ENCODE measurements around the gene GRK5.

DNA sequence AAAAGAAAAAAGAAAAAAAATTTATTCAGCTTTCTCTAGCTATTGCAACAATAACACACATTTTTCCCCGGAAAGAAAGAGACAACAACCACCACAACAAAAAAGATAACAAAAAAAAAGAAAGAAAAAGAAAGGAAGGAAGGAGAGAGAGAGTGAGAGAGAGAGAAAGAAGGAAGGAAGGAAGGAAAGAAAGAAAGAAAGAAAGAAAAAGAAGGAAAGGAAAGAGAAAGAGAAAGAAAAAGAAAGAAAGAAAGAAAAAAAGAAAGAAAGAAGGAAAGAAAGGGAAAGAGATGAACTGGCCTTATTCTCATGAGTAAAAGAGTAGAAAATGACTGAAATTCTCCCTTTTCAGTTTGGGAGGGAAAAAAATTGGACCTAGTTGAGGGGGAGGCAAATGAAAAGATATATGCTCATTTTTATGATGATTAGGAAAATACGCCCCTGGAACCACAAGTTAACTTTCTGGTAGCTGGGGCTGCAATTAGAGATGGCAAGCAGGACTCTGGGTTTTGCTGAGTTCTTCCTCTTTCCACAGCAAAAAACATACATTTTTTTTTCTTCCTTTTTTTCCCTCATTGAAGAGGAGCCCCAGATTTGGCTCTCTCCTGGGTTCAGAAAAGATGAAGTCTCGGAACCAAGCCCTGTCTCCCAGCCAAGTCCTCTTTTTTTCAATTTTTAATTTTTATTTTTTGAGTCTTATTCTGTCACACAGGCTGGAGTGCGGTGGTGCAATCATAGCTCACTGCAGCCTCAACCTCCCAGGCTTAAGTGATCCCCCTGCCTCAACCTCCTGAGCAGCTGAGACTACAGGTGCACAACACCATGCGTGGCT is 16.2 kb upstream of the GRK5 start:
- TF ChIP-seq, protein P1, sequence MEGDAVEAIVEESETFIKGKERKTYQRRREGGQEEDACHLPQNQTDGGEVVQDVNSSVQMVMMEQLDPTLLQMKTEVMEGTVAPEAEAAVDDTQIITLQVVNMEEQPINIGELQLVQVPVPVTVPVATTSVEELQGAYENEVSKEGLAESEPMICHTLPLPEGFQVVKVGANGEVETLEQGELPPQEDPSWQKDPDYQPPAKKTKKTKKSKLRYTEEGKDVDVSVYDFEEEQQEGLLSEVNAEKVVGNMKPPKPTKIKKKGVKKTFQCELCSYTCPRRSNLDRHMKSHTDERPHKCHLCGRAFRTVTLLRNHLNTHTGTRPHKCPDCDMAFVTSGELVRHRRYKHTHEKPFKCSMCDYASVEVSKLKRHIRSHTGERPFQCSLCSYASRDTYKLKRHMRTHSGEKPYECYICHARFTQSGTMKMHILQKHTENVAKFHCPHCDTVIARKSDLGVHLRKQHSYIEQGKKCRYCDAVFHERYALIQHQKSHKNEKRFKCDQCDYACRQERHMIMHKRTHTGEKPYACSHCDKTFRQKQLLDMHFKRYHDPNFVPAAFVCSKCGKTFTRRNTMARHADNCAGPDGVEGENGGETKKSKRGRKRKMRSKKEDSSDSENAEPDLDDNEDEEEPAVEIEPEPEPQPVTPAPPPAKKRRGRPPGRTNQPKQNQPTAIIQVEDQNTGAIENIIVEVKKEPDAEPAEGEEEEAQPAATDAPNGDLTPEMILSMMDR (IDR thresholded peaks at IDR 0.05 in 4 of 5, conservative IDR thresholded peaks at IDR 0.05 in 1 of 5), result no peak
- no peak for TF ChIP-seq POLR2A (IDR thresholded peaks at IDR 0.05)
